Neutrophil (primary cell): Measurements from ENCODE around the gene PHF14.

ENCODE experiments used
- H3K27ac ChIP-seq: fragments of 200-600 bp; sonication (generic); 2 replicates; pipeline ENCODE4 v1.5.1; 2016; ENCODE audit warnings: mild to moderate bottlenecking, moderate library complexity
- H3K27me3 ChIP-seq: fragments of 200-600 bp; sonication (generic); 2 replicates; pipeline ENCODE4 v1.6.0; 2016; ENCODE audit warnings: mild to moderate bottlenecking
- H3K36me3 ChIP-seq: fragments of 200-600 bp; sonication (generic); 2 replicates; pipeline ENCODE4 v1.5.1; 2017
- H3K4me1 ChIP-seq, 2 experiments: fragments of 200-600 bp in 1 of 2; sonication (generic) in 1 of 2; 1 replicate in 1 of 2; 2 replicates in 1 of 2; pipeline versions ENCODE4 v1.5.1 to v1.6.1; 2013 to 2016; ENCODE audit warnings: low read depth in 1 of 2, low read length in 1 of 2, mild to moderate bottlenecking in 1 of 2, moderate library complexity in 1 of 2; ENCODE audit not compliant: control insufficient read depth in 1 of 2, insufficient read depth in 1 of 2
- H3K4me3 ChIP-seq, 2 experiments: fragments of 200-600 bp in 1 of 2; sonication (generic) in 1 of 2; 1 replicate in 1 of 2; 2 replicates in 1 of 2; pipeline ENCODE4 v1.5.1; 2013 to 2016; ENCODE audit warnings: low read depth in 1 of 2, low read length in 1 of 2, mild to moderate bottlenecking in 1 of 2, moderate library complexity in 1 of 2
- H3K9me3 ChIP-seq: fragments of 200-600 bp; sonication (generic); 2 replicates; pipeline ENCODE4 v1.5.1; 2016
- CTCF ChIP-seq: fragments of 200-600 bp; sonication (generic); IDR thresholded peaks from 2 replicates; pipeline ENCODE4 v1.5.1; 2016; ENCODE audit warnings: antibody characterized with exemption

Gene PHF14

GRCh38 chr7:11104578-11104977 lies 130.9 kb downstream of the PHF14 start:
- no peak for TF ChIP-seq CTCF
- Histone ChIP-seq H3K27me3 (no peaks in the 10 kb centered on the region), H3K27ac (no peak overlapping the region), H3K4me3 (no peak overlapping the region), H3K36me3 (no peaks in the 10 kb centered on the region), H3K4me1 (peaks cover 0 to 6% of the 10 kb centered on the region in 2 experiments), H3K9me3 (no peaks in the 10 kb centered on the region)

- Histone ChIP-seq H3K36me3 (no peaks in the 10 kb centered on the region), H3K4me1 (peaks cover 0 to under 1% of the 10 kb centered on the region in 2 experiments), H3K4me3 (no peak overlapping the region), H3K27me3 (no peaks in the 10 kb centered on the region), H3K27ac (no peak overlapping the region), H3K9me3 (no peaks in the 10 kb centered on the region)
- no peak for TF ChIP-seq CTCF
Measured at GRCh38 chr7:11109659-11110058, 136.0 kb downstream of the PHF14 start.

- TF ChIP-seq CTCF = no peak
- no peak overlapping the region for H3K27ac ChIP-seq
- no peaks in the 10 kb centered on the region for H3K36me3 ChIP-seq
- H3K4me3 ChIP-seq = no peak overlapping the region
- no peaks in the 10 kb centered on the region for H3K27me3 ChIP-seq
- no peaks in the 10 kb centered on the region for H3K9me3 ChIP-seq
- no peaks in the 10 kb centered on the region for H3K4me1 ChIP-seq
Measured at GRCh38 chr7:11120068-11120664, 146.5 kb downstream of the PHF14 start.

GRCh38 chr7:11120675-11121220 lies 147.1 kb downstream of the PHF14 start:
- Histone ChIP-seq H3K9me3 (no peaks in the 10 kb centered on the region), H3K27me3 (no peaks in the 10 kb centered on the region), H3K36me3 (no peaks in the 10 kb centered on the region), H3K4me3 (no peak overlapping the region), H3K4me1 (no peaks in the 10 kb centered on the region), H3K27ac (no peak overlapping the region)
- no peak for TF ChIP-seq CTCF

GRCh38 chr7:11124856-11125559 lies 151.3 kb downstream of the PHF14 start:
- Histone ChIP-seq H3K4me1 (no peaks in the 10 kb centered on the region), H3K27me3 (no peaks in the 10 kb centered on the region), H3K27ac (no peak overlapping the region), H3K9me3 (no peaks in the 10 kb centered on the region), H3K36me3 (no peaks in the 10 kb centered on the region), H3K4me3 (no peak overlapping the region)
- TF ChIP-seq CTCF = no peak
